Measurements from ENCODE around the gene APCDD1L. TPM values are rescaled to one million over a fixed set of nuclear protein-coding genes. Genes with fewer than 3 reads are reported as not detected.

The APCDD1L gene
- polyA plus RNA-seq, 1 of the 3 experiments (the other 2 are of a cell fraction) = 0.99 TPM

GRCh38 chr20:58435237-58435636 lies 80.0 kb downstream of the APCDD1L start:
- Histone ChIP-seq H3K27ac (ENCODE audit: low read depth in 2 of 2, low read length in 1 of 2) (no peak overlapping the region), H2AFZ (ENCODE audit: low read depth) (no peak overlapping the region), H3K36me3 (replicated peaks in 1 of 2; ENCODE audit: control insufficient read depth in 1 of 2, insufficient read depth in 2 of 2, low read length in 1 of 2) (peaks cover 11 to 27% of the 10 kb centered on the region in 2 experiments), H3F3A (replicated peaks; ENCODE audit: insufficient read depth) (peaks cover 23% of the 10 kb centered on the region), H3K27me3 (ENCODE audit: insufficient read depth) (no peaks in the 10 kb centered on the region), H3K79me2 (ENCODE audit: insufficient read depth) (peaks cover 100% of the 10 kb centered on the region), H3K9me2 (no peaks in the 10 kb centered on the region), H3K9me3 (no peaks in the 10 kb centered on the region), H3K9ac (no peak overlapping the region), H4K20me1 (ENCODE audit: insufficient read depth) (0 out of 2 replicates have a peak, but pooled peaks cover 4% of the 10 kb centered on the region), H3K4me1 (ENCODE audit: control insufficient read depth in 1 of 2, insufficient read depth in 2 of 2, low read depth in 1 of 2, low read length in 1 of 2) (peaks cover 6 to 12% of the 10 kb centered on the region in 2 experiments; a peak in 2 of 4 replicates), H3K4me2 (no peak overlapping the region), H3K4me3 (ENCODE audit: low read depth in 2 of 2, low read length in 1 of 2) (no peak overlapping the region)
- TF ChIP-seq TCF12 (IDR thresholded peaks at IDR 0.05) (no peak), JUND (IDR thresholded peaks at IDR 0.05) (no peak), SIN3A (IDR thresholded peaks at IDR 0.05; ENCODE audit: borderline replicate concordance, low read depth, low read length) (no peak), MAX (IDR thresholded peaks at IDR 0.05; ENCODE audit: low read depth) (no peak)
- DNase-seq = no peak
- 95% methylated on average over 6 of the region's 6 CpGs for WGBS (ENCODE audit: low lambda C conversion rate)
- ChIA-PET CTCF (no interaction called here), POLR2A (no interaction called here)

- Histone ChIP-seq H2AFZ (ENCODE audit: low read depth) (no peak overlapping the region), H3K4me1 (ENCODE audit: control insufficient read depth in 1 of 2, insufficient read depth in 2 of 2, low read depth in 1 of 2, low read length in 1 of 2) (peaks cover 0 to 12% of the 10 kb centered on the region in 2 experiments; a peak in 2 of 4 replicates), H3K9ac (no peak overlapping the region), H4K20me1 (ENCODE audit: insufficient read depth) (0 out of 2 replicates have a peak, but pooled peaks cover 4% of the 10 kb centered on the region), H3K27ac (ENCODE audit: low read depth in 2 of 2, low read length in 1 of 2) (peak overlapping the region in 1 of 2 experiments; percentile 42; a peak in 2 of 4 replicates), H3K36me3 (replicated peaks in 1 of 2; ENCODE audit: control insufficient read depth in 1 of 2, insufficient read depth in 2 of 2, low read length in 1 of 2) (peaks cover 11 to 28% of the 10 kb centered on the region in 2 experiments), H3K4me2 (no peak overlapping the region), H3K9me2 (no peaks in the 10 kb centered on the region), H3K27me3 (ENCODE audit: insufficient read depth) (no peaks in the 10 kb centered on the region), H3F3A (replicated peaks; ENCODE audit: insufficient read depth) (peaks cover 23% of the 10 kb centered on the region), H3K4me3 (ENCODE audit: low read depth in 2 of 2, low read length in 1 of 2) (no peak overlapping the region), H3K79me2 (ENCODE audit: insufficient read depth) (peaks cover 100% of the 10 kb centered on the region), H3K9me3 (no peaks in the 10 kb centered on the region)
- ChIA-PET POLR2A (no interaction called here), CTCF (interaction anchor here (1.0 kb wide), 1 partner anchor 13 kb away, joined by 3 read pairs; no protein-coding TSS in a partner anchor)
- DNase-seq = no peak
- WGBS (ENCODE audit: low lambda C conversion rate) = 95% methylated on average over 5 of the region's 5 CpGs
- TF ChIP-seq SIN3A (IDR thresholded peaks at IDR 0.05; ENCODE audit: borderline replicate concordance, low read depth, low read length) (no peak), RFX5 (IDR thresholded peaks at IDR 0.05; ENCODE audit: low read length) (no peak), RAD21 (IDR thresholded peaks at IDR 0.05; ENCODE audit: low read length) (no peak), REST (IDR thresholded peaks at IDR 0.05; ENCODE audit: low read depth, low read length) (no peak), JUND (IDR thresholded peaks at IDR 0.05) (no peak), MXI1 (IDR thresholded peaks at IDR 0.05; ENCODE audit: low read depth, low read length) (no peak), EP300 (IDR thresholded peaks at IDR 0.05; ENCODE audit: borderline replicate concordance in 1 of 2, low read depth in 1 of 2, low read length in 1 of 2) (no peak), YY1 (IDR thresholded peaks at IDR 0.05; ENCODE audit: low read depth) (no peak), SMC3 (IDR thresholded peaks at IDR 0.05; ENCODE audit: low read depth, low read length) (no peak), FOXM1 (IDR thresholded peaks at IDR 0.05; ENCODE audit: low read depth) (no peak), RCOR1 (IDR thresholded peaks at IDR 0.05; ENCODE audit: low read length) (no peak), TEAD4 (IDR thresholded peaks at IDR 0.05; ENCODE audit: borderline replicate concordance, insufficient read depth) (no peak), GABPA (IDR thresholded peaks at IDR 0.05; ENCODE audit: low read depth) (no peak), ZBTB33 (IDR thresholded peaks at IDR 0.05; ENCODE audit: borderline replicate concordance, low read depth) (no peak), CTCF (IDR thresholded peaks at IDR 0.05) (no peak), FOXJ3 (CRISPR knock-in tag; IDR thresholded peaks at IDR 0.05) (no peak), PBX3 (IDR thresholded peaks at IDR 0.05) (no peak), POLR2AphosphoS5 (IDR thresholded peaks at IDR 0.05; ENCODE audit: low read depth, low read length) (no peak), NFIC (IDR thresholded peaks at IDR 0.05; ENCODE audit: borderline replicate concordance) (no peak)
Measured at GRCh38 chr20:58434326-58434725, 80.9 kb downstream of the APCDD1L start.
